ENCODE data around the gene RNF212.

GRCh38 chr4:1151541-1151940 lies 38.2 kb upstream of the RNF212 start:
- TF ChIP-seq SPI1 (IDR thresholded peaks at IDR 0.05; ENCODE audit: low read depth, low read length) (no peak), POLR2AphosphoS5 (IDR thresholded peaks at IDR 0.05; ENCODE audit: low read depth, low read length) (no peak), POLR2A (IDR thresholded peaks at IDR 0.05; ENCODE audit: low read depth, low read length) (no peak), TAF1 (IDR thresholded peaks at IDR 0.05; ENCODE audit: low read depth, low read length) (no peak)

Data from GM12891 (cell line).